GM23248 (cell line): Measurements from ENCODE around the gene MORC4.

ENCODE experiments used
- EZH2 ChIP-seq: fragments of 200-600 bp; sonication (generic); IDR thresholded peaks from 2 replicates; pipeline ENCODE4 v1.6.1; 2018; ENCODE audit warnings: antibody characterized with exemption, mild to moderate bottlenecking; ENCODE audit not compliant: insufficient read depth, poor library complexity, severe bottlenecking
- EZH2phosphoT487 ChIP-seq: fragments of 200-600 bp; sonication (generic); IDR thresholded peaks from 2 replicates; pipeline ENCODE4 v1.6.1; 2018; ENCODE audit warnings: antibody characterized with exemption, moderate library complexity, mild to moderate bottlenecking, low read depth; ENCODE audit not compliant: insufficient read depth

- TF ChIP-seq EZH2phosphoT487: no peak
- no peak for TF ChIP-seq EZH2
These were observed 25.5 kb upstream of the MORC4 start for GRCh38 chrX:107025545-107025944.
